GM12864 (cell line): ENCODE measurements around the gene UBE2I.
"Not testable (repeated sequence)": the region's sequence is repeated elsewhere in the genome, so short reads cannot be mapped to it uniquely, and the experiment has no call there.

ENCODE experiments used
- DNase-seq: peaks from one replicate; pipeline ENCODE4 v3.0.0-alpha.2; 2011; ENCODE audit warnings: low read depth
- H3K4me3 ChIP-seq: 2 replicates; pipeline ENCODE4 v1.5.1; 2011; ENCODE audit warnings: mild to moderate bottlenecking, low read depth, low read length, control low read depth
- CTCF ChIP-seq: IDR thresholded peaks from 2 replicates; pipeline ENCODE4 v1.5.1; 2011; ENCODE audit warnings: low read depth, mild to moderate bottlenecking, moderate library complexity, low read length, control low read depth, inconsistent platforms; ENCODE audit errors: missing control alignments

The UBE2I gene

DNA sequence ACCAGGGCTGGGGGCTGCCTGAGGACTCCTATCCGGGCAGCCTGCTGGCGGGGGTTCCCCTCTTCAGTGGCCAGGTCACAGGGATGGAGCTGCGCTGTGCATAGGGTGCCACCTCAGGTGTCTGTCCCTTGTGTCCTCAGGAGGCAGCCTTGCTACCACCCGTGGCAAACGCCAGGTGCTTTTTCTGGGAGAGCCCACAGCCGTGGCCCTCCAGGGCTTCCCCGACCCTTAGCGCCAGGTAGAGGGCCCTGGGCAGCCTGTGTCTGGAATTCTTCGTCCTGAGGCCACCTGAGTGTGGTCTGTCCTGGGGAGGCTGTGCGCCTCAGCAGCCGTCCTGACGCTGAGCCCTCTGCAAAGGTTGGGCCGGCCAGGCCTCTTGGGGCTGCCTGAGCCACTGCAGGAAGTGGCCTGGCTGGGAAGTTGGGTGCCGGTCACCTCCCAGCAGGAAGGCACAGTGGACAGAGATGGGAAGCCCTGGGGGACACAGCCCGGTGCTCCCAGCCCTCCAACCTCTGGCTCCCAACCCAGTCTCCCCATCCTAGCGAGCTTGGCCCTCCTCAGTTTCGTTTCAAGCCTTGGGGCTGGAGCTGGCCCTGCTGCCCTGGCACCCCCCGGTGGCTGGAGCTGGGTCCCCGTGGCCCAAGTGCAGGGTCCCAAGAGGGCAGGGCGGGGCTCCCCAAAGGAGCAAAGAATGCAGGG is 16.4 kb downstream of the UBE2I start:
- TF ChIP-seq CTCF, result no peak
- no peak for DNase-seq
- H3K4me3 ChIP-seq, result no peak overlapping the region

DNA sequence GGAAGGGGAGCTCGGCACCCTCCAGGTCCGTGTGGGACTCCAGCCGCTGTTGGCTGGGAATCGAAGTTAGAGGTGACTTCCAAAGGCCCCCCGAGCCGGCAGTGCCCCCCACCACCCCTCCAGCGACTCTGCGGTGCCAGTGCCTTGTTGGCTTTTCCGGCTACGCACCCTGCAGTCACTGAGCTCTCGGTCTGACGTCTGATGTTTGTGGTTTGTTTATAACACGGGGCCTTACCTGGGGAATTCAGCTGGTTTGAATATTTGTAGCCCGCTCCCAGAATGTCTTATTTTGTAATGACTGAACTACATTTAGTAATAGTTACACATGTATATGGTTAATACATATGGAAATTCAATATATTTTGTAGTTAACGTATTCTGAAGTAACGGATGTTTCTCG is 17.0 kb downstream of the UBE2I start:
- TF ChIP-seq CTCF, result no peak
- H3K4me3 ChIP-seq, result no peak overlapping the region
- no peak for DNase-seq

DNA sequence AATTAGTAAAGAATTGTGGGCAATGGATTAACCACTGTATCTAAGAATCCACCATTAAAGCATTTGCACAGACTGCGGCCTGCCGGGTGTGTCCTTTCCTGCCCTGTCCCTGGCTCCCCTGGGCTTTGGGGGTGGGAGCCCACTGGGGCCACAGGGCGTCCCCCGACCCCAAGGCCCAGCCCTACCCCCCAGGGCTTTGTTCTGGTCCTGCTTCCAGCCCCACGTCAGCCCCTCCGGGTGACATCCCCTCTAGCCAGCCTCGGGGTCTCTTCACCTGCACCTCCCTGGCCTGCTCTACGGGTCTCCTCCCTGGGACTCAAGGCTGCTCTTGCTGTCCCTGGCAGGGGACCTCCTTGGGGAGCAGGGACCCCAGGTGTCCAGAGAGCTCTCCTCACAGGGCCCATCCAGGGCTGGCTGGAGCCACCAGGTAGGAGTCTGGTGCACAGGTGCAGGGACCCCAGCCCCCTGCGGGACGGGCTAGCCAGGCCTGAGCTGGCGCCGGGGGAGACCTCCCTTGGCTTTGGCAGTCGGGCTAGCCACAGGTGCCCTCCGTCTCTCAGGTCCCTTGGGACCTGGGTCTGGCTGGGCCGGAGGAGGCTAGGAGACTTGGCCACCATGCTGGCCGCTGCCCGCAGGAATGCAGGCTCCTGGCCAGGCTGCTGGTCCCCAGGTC is 17.6 kb downstream of the UBE2I start:
- no peak overlapping the region for H3K4me3 ChIP-seq
- no peak for TF ChIP-seq CTCF
- DNase-seq, result no peak

GRCh38 chr16:1327619-1327947 is 18.1 kb downstream of the UBE2I start:
- no peak for DNase-seq
- H3K4me3 ChIP-seq, result no peak overlapping the region
- no peak for TF ChIP-seq CTCF

GRCh38 chr16:1328136-1328535 is 18.7 kb downstream of the UBE2I start:
- not testable (repeated sequence) for DNase-seq, H3K4me3 ChIP-seq

DNA sequence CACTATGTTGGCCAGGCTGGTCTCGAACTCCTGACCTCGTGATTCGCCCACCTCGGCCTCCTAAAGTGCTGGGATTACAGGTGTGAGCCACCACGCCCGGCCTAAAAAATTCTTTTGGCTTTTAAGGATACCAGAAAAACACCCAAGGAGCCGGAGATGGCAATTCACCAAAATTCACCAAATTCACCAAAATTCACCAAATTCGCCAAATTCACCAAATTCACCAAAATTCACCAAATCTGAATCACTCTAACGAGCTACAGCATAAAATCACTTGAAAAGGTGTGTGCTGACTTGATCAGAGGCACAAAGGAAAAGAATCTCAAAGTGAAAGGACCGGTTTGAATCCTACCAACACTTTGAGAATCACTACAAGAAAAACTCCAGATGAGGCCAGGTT is 19.5 kb downstream of the UBE2I start:
- DNase-seq, H3K4me3 ChIP-seq: not testable (repeated sequence)

DNA sequence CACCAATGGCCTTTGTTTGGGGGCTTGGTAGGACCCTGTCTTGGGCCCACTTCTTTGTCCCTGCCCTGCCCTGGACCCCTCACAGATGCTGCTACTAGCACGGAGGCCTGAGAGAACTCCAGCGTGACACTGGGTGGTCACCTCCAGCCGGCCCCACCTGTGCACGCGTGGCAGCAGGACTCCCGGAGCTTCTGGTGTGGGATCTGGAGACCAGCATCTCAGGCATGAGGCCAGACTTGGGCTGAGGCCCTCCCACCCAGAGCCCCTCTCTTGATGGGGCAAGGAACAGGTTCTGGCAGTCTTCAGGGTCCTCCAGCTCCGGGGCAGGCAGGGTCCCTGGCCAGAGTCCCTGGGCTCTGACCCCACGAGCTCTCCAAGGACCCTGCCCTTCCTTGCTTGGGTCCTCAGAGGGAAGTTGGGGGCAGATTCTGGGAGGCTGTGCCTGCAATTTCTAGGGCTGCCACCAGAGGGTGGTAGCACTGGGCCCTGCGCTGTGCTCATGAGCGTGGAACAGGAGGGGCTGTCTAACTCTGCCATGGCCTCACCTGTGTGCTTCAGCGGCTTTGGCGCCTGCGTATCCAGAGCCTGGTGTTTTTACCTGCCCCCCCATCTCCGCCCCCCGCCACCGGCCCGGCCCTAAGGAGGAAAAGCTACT is 21.0 kb downstream of the UBE2I start:
- no peak overlapping the region for H3K4me3 ChIP-seq
- peak; percentile 83 for TF ChIP-seq CTCF
- no peak for DNase-seq

GRCh38 chr16:1330931-1331711 is 21.7 kb downstream of the UBE2I start:
- H3K4me3 ChIP-seq, result no peak overlapping the region
- no peak for DNase-seq
- no peak for TF ChIP-seq CTCF
